Astrocyte (in vitro differentiated cells and primary cell): ENCODE measurements around the gene DYRK4.

Source experiments
- CTCF ChIP-seq: IDR thresholded peaks from 2 replicates; pipeline ENCODE4 v1.5.1; 2011; ENCODE audit warnings: low read depth, mild to moderate bottlenecking, inconsistent platforms, low read length, moderate library complexity; ENCODE audit not compliant: insufficient read depth
- EZH2 ChIP-seq: IDR thresholded peaks from 2 replicates; pipeline ENCODE4 v1.6.1; 2012; ENCODE audit warnings: mild to moderate bottlenecking, low read length, inconsistent platforms; ENCODE audit not compliant: insufficient read depth

- no peak for TF ChIP-seq EZH2
- no peak for TF ChIP-seq CTCF
These were observed 43.8 kb upstream of the DYRK4 start for GRCh38 chr12:4518106-4518728.
